Tongue (tissue), 2 donors: ENCODE data around the gene NEK2. TPM values are rescaled to one million over a fixed set of nuclear protein-coding genes. Genes with fewer than 3 reads are reported as not detected.
"Not testable (repeated sequence)": the region's sequence is repeated elsewhere in the genome, so short reads cannot be mapped to it uniquely, and the experiment has no call there.

Source experiments
- DNase-seq: peaks from one replicate; pipeline ENCODE4 v3.0.0-alpha.2; 2015
- total RNA-seq: library from RNA; depleted of rRNA; stranded (reverse); fragments of >200 nt; gene quantifications from one replicate; pipeline ENCODE4 v1.2.3, GENCODE V29; 2014

Gene NEK2
- total RNA-seq, 1 donor from 2014 or later: 9.5 TPM

GRCh38 chr1:211632808-211633523 is 42.5 kb downstream of the NEK2 start:
- peak; percentile 32 for DNase-seq

GRCh38 chr1:211632117-211632807 is 43.2 kb downstream of the NEK2 start:
- DNase-seq: no peak

- DNase-seq: no peak
These were observed 44.3 kb downstream of the NEK2 start for GRCh38 chr1:211631168-211631567.

- peak; percentile 65 for DNase-seq
These were observed 45.0 kb downstream of the NEK2 start for GRCh38 chr1:211630236-211631081.

GRCh38 chr1:211628417-211628816 is 47.0 kb downstream of the NEK2 start:
- peak; percentile 94 for DNase-seq

GRCh38 chr1:211627259-211627658 is 48.2 kb downstream of the NEK2 start:
- DNase-seq: peak; percentile 70

- not testable (repeated sequence) for DNase-seq
These were observed 49.6 kb downstream of the NEK2 start for GRCh38 chr1:211625866-211626265.

- no peak for DNase-seq
These were observed 50.4 kb downstream of the NEK2 start for GRCh38 chr1:211625040-211625439.

- DNase-seq: no peak
These were observed 51.9 kb downstream of the NEK2 start for GRCh38 chr1:211623515-211623914.

- no peak for DNase-seq
These were observed 53.8 kb downstream of the NEK2 start for GRCh38 chr1:211621447-211622198.

- no peak for DNase-seq
These were observed 55.3 kb downstream of the NEK2 start for GRCh38 chr1:211620097-211620496.

GRCh38 chr1:211619033-211619996 is 56.1 kb downstream of the NEK2 start:
- DNase-seq: no peak

- DNase-seq: no peak
These were observed 58.5 kb downstream of the NEK2 start for GRCh38 chr1:211616965-211617297.

- peak; percentile 65 for DNase-seq
These were observed 59.0 kb downstream of the NEK2 start for GRCh38 chr1:211616231-211616964.

- no peak for DNase-seq
These were observed 60.8 kb downstream of the NEK2 start for GRCh38 chr1:211614615-211615014.

GRCh38 chr1:211613951-211614350 is 61.5 kb downstream of the NEK2 start:
- DNase-seq: no peak

GRCh38 chr1:211613108-211613947 is 62.1 kb downstream of the NEK2 start:
- DNase-seq: peak; percentile 57

- DNase-seq: no peak
These were observed 62.7 kb downstream of the NEK2 start for GRCh38 chr1:211612786-211613107.
